ENCODE data around the gene CASP2. TPM values are rescaled to one million over a fixed set of nuclear protein-coding genes. Genes with fewer than 3 reads are reported as not detected.

The CASP2 gene
- total RNA-seq, 1 experiment from 2014 or later, result 64.1 TPM

GRCh38 chr7:143316492-143316891, 28.3 kb downstream of the CASP2 start (continued):
- TF ChIP-seq CTCF (IDR thresholded peaks at IDR 0.05 in 2 of 3, conservative IDR thresholded peaks at IDR 0.05 in 1 of 3; ENCODE audit: borderline replicate concordance in 1 of 3, insufficient read depth in 1 of 3, low read depth in 2 of 3, low read length in 2 of 3) (no peak), SRF (IDR thresholded peaks at IDR 0.05; ENCODE audit: low read depth) (no peak), JUND (IDR thresholded peaks at IDR 0.05) (no peak), TCF7L2 (IDR thresholded peaks at IDR 0.05; ENCODE audit: borderline replicate concordance, extremely low read depth, insufficient read depth, insufficient read length) (no peak), POLR2AphosphoS5 (IDR thresholded peaks at IDR 0.05; ENCODE audit: low read depth, low read length) (no peak), ELF1 (IDR thresholded peaks at IDR 0.05; ENCODE audit: borderline replicate concordance, low read depth) (no peak)
- TF ChIP-seq, protein P1, sequence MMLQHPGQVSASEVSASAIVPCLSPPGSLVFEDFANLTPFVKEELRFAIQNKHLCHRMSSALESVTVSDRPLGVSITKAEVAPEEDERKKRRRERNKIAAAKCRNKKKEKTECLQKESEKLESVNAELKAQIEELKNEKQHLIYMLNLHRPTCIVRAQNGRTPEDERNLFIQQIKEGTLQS (IDR thresholded peaks at IDR 0.05), result no peak
- TF ChIP-seq, protein P2, sequence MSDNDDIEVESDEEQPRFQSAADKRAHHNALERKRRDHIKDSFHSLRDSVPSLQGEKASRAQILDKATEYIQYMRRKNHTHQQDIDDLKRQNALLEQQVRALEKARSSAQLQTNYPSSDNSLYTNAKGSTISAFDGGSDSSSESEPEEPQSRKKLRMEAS (IDR thresholded peaks at IDR 0.05), result no peak

DNA sequence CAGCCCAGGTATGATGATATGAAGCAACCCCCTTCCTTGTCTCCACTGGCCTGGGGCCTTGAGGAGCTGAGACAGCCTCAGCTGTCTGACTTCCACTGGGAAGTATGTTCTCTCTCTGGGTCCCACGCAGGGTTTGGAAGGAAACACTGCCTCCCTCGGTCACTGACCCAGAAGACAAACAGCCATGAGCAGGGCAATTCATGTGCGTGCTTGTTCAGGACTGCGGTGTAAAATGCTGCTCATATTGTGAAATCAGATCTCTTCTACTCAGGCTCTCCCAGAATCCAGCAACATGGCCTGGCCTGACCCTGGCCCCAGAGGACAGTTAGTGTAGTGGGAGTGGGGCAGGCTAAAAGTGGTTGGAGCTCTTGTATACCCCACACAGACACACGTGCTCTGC, 30.5 kb downstream of the CASP2 start:
- Histone ChIP-seq H3K4me2 (ENCODE audit: low read length) (no peak overlapping the region), H3K79me2 (ENCODE audit: insufficient read depth, low read length) (no peaks in the 10 kb centered on the region), H3K27ac (ENCODE audit: low read depth, low read length) (no peak overlapping the region), H2AFZ (ENCODE audit: low read depth, low read length, poor library complexity, severe bottlenecking) (no peak overlapping the region), H3K4me1 (ENCODE audit: control insufficient read depth in 1 of 2, insufficient read depth in 2 of 2, low read length in 2 of 2) (no peaks in the 10 kb centered on the region), H3K9ac (ENCODE audit: low read length) (no peak overlapping the region), H3K9me3 (ENCODE audit: control insufficient read depth in 1 of 2, insufficient read depth in 1 of 2, low read depth in 1 of 2, low read length in 2 of 2) (no peaks in the 10 kb centered on the region), H4K20me1 (ENCODE audit: insufficient read depth) (no peaks in the 10 kb centered on the region), H3K27me3 (ENCODE audit: insufficient read depth, low read length) (no peaks in the 10 kb centered on the region), H3K4me3 (replicated peaks in 1 of 2; ENCODE audit: low read depth in 1 of 2, low read length in 2 of 2) (no peak overlapping the region), H3K9me2 (ENCODE audit: insufficient read depth) (no peaks in the 10 kb centered on the region), H3K36me3 (ENCODE audit: control insufficient read depth in 1 of 2, insufficient read depth in 2 of 2, low read length in 2 of 2) (no peaks in the 10 kb centered on the region)
- DNase-seq (ENCODE audit: low read depth, low spot score), result no peak
- no peak for TF ChIP-seq RAD21 (IDR thresholded peaks at IDR 0.05; ENCODE audit: low read depth)
- TF ChIP-seq YY1 (IDR thresholded peaks at IDR 0.05; ENCODE audit: extremely low read depth, insufficient replicate concordance, low read depth, low read length), result no peak
- TF ChIP-seq POLR2AphosphoS5 (IDR thresholded peaks at IDR 0.05; ENCODE audit: low read depth, low read length), result no peak
- TF ChIP-seq SP1 (IDR thresholded peaks at IDR 0.05; ENCODE audit: low read depth), result no peak
- TF ChIP-seq SIN3A (IDR thresholded peaks at IDR 0.05; ENCODE audit: low read depth), result no peak
- no peak for TF ChIP-seq JUND (IDR thresholded peaks at IDR 0.05)
- no peak for TF ChIP-seq POLR2A (IDR thresholded peaks at IDR 0.05; ENCODE audit: borderline replicate concordance, extremely low read depth, insufficient read depth, insufficient read length)
- no peak for TF ChIP-seq EGR1 (IDR thresholded peaks at IDR 0.05; ENCODE audit: low read depth)
- TF ChIP-seq, protein P3, sequence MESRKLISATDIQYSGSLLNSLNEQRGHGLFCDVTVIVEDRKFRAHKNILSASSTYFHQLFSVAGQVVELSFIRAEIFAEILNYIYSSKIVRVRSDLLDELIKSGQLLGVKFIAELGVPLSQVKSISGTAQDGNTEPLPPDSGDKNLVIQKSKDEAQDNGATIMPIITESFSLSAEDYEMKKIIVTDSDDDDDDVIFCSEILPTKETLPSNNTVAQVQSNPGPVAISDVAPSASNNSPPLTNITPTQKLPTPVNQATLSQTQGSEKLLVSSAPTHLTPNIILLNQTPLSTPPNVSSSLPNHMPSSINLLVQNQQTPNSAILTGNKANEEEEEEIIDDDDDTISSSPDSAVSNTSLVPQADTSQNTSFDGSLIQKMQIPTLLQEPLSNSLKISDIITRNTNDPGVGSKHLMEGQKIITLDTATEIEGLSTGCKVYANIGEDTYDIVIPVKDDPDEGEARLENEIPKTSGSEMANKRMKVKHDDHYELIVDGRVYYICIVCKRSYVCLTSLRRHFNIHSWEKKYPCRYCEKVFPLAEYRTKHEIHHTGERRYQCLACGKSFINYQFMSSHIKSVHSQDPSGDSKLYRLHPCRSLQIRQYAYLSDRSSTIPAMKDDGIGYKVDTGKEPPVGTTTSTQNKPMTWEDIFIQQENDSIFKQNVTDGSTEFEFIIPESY (IDR thresholded peaks at IDR 0.05; ENCODE audit: extremely low read depth, insufficient replicate concordance, low read length), result no peak
- TF ChIP-seq FOSL1 (IDR thresholded peaks at IDR 0.05; ENCODE audit: low read depth), result no peak
- TF ChIP-seq, protein P2 (IDR thresholded peaks at IDR 0.05), result no peak
- no peak for TF ChIP-seq CEBPB (IDR thresholded peaks at IDR 0.05; ENCODE audit: low read depth)
- BruUV-seq (replicated peaks), result no TSS peak
- CTCF ChIA-PET, result no interaction called here
- POLR2A ChIA-PET, result no interaction called here
- RAD21 ChIA-PET (ENCODE audit: low non-redundant PET in 1 of 2, low total read pairs in 2 of 2, uncharacterized antibody in 2 of 2, unreplicated experiment in 2 of 2), result no interaction called here
- no peak for ATAC-seq
- intact Hi-C loops (cut with micrococcal nuclease), result no loop called here

Measured in HCT116 (cell line).